ENCODE data around the gene COA1.

GRCh38 chr7:43624156-43624555 lies 105.2 kb downstream of the COA1 start:
- TF ChIP-seq CTCF (IDR thresholded peaks at IDR 0.05) (no peak), POLR2A (IDR thresholded peaks at IDR 0.05) (no peak)

Data from esophagus squamous epithelium (tissue), 4 donors.